GM19099 (cell line): Measurements from ENCODE around the gene LRP5.

Experiments
- POLR2A ChIP-seq: IDR thresholded peaks from 3 replicates; pipeline ENCODE4 v1.6.1; 2011; ENCODE audit warnings: low read depth; ENCODE audit not compliant: insufficient read length; ENCODE audit errors: extremely low read depth

The LRP5 gene

DNA sequence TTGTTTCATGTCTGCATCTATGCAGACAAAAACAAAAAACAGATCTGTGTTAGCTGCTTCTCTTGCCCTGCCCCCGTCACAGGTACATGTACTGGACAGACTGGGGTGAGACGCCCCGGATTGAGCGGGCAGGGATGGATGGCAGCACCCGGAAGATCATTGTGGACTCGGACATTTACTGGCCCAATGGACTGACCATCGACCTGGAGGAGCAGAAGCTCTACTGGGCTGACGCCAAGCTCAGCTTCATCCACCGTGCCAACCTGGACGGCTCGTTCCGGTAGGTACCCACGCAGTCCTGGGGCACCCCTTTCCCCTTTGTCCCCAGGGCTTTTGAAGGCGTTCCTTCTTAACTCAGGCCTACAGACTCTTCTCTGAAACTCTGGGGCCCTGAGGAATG lies 45.2 kb downstream of the LRP5 start:
- no peak for TF ChIP-seq POLR2A

DNA sequence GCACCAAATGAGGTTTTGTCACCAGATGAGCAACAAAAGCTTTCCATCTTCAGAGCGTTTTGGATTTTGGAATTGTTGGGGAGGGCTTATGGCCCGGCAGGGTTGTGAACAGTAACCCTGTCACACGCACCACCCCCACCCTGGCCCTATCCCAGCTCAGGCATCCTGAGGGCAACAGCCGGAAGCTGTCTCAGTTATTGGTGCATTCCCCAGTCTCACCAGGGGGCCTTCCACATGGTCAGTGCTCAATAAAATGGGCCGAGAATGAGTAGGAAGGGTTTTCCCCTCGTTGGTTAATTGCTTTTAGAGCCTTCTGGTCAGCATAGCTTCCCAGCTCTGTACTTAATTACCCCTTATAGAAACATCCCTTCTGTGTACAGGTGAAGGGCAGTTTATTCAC lies 46.0 kb downstream of the LRP5 start:
- TF ChIP-seq POLR2A, result no peak

DNA sequence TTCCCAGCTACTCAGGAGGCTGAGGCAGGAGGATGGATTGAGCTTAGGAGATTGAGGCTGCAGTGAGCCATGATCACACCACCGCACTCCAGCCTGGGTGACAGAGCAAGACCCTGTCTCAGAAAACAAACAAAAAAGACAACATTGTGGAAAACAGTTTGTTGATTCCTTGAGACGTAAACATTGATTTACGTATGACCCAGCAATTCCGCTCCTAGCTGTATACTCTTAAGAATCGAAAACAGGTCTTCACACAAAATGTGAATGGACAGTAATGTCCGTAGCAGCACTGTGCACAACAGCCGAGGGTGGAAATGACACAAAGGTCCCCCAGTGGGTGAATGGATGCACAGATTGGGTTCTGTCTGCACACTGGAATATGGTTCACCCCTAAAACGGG lies 49.3 kb downstream of the LRP5 start:
- TF ChIP-seq POLR2A, result no peak

DNA sequence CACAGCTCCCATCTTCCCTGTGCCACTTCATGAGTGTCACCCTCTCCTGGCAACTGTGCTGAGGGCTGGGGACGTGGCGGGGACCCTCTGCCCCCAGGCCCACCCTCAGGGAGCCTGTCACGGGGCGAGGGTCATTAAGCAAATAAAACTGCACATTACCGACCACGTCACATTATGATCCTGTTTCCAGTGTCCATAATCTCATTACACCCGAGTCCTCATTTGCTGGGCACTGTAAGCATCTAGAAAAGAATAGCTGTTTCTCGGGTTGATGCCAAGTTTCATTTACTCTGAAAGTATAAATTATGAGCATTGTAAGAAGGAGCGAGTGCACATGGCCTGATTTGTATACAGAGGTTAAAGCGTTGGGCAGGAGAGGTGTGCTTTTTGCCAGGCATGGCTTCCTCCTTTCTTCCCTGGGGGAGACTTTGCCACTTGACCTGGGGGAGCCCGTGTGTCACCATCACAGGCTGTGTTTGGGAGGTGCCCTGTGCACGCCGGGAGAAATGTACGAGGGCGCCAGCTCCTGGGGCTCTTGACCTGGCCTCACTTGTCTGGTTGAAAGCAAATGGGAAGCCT lies 50.5 kb downstream of the LRP5 start:
- no peak for TF ChIP-seq POLR2A

DNA sequence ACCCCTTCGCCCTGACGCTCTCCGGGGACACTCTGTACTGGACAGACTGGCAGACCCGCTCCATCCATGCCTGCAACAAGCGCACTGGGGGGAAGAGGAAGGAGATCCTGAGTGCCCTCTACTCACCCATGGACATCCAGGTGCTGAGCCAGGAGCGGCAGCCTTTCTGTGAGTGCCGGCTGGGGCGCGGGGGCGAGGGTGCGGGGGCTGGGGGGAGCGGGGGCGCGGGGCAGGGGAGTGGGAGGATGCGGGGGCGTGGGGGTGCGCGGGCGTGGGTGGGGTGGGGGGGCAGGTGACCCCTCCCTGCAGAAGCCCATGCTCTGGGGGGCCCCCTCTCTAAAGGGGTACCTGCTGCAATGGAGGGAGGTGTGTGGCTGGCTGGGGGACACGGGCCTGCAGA lies 51.4 kb downstream of the LRP5 start:
- no peak for TF ChIP-seq POLR2A

DNA sequence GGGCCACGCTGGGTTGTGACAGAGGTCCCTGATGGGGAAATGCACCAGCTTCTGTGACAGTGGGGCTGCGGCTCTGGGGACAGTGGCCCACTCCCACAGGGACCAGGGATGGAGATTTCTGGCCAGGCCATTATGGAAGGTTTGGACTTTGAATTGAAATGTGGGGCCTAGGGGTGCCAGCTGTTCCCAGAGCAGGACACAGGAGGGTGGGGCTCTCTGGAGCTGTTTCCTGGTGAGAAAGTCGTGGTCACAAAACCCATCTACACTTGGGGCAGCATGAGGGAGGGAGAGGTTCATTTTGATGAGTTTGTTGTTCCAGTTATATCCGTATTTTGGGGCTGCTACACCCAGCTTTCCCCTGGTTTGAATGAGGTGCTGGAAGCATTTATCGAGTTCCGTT lies 52.2 kb downstream of the LRP5 start:
- TF ChIP-seq POLR2A, result no peak

DNA sequence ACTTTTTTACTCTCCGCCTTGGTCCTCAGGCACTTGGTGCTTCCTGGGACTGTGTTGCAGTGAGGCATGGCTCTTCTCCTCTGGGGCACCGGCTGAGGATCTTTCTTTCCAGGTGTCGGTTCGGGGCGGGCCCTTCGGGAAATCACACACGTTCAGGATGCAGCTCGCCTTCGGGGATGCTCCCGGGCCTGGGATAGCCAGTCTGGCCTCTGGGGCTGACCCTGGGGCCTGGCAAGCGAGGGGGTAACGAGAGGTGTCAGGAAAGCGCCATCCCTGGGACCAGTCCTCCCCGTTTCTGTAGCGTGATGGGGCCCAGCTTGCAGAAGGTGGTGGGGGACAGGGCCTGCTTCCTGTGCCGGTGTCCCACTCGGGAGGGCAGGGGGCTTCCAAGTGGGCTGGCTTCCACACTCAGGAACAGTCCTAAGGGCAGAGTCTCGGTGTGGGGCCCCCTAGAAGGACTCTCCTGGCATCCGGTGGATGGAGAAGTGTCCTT lies 53.6 kb downstream of the LRP5 start:
- no peak for TF ChIP-seq POLR2A

DNA sequence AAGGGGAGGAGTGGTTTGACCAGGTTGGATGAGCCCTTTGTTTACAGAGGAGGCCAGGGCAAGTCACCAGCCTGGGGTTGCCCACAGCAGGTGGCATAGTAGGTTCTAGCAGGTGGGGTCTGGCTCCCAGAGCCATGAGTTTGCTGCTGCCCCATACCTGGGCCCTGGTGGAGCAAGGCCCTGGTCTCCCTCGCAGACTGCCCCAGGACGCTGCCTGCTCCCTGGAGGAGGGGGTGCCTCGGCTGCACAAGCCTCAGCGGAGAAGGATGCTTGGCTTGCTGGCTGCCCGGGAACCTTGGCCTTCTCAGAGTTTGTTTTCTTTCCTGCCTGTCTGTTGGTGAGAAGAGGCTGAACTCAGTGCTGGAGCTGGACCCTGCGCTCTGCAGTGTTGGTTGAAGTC lies 54.9 kb downstream of the LRP5 start:
- TF ChIP-seq POLR2A, result no peak

DNA sequence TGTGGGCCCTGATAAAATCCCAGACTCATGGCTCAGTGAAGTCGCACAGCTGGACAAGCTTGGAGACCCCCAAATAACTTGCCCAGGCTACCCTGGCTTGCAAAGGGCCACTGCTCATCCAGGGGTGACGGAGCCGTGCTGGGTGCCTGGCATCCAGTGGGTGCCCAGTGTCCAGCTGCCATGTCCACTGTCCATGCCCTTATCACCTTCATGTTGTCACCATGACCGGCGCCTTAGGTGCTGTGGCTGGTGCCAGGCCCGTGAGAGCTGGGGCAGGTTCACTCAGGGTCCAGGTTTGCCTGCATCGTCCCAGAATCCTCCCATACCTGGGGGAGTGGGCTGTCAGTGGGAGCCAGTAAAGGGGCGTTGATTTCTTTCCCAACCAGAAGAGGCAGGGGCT lies 57.4 kb downstream of the LRP5 start:
- no peak for TF ChIP-seq POLR2A

DNA sequence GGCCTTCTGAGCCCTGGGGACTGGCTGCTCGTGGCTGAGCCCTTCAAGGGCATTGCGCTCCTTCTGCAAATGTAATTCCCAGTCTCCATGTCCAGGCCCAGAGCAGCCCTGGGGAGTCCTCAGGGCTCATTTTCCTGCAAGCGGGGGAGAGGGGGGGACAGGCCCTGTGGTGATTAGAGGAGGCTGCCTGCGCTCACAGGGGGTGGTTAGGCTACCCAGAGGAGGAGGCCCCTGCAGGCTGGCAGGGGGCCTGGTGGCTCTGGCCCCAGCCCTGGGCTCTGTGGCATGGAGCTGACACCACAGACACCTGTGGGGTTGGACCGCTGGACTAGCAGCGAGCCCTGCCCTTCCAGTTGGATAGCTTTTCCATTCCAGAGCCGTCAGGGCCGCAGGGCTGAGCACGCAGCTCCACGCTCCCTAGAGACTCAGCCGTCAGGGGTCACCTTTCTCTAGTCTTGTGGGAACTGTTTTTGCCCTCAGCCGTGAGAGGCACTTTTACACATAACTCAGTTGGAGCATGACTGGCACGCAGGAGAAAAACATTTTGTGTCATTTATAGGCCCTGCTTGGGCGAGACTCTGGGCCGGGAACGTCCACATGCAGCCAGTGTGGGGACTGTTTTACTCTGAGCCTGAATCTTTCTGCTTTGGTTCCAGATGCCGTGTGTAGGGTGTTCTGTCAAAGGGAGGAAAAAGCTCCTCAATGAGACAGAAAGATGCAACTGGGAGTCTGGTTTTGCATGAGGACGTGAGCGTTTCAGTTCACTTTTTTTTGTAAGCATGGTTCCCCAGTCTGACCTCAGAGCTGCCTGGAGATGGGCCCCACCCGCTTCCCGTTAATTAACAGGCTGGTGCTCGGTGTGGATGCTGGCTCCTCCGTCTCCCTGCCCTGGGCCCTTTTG lies 58.1 kb downstream of the LRP5 start:
- peak; percentile 44 for TF ChIP-seq POLR2A

DNA sequence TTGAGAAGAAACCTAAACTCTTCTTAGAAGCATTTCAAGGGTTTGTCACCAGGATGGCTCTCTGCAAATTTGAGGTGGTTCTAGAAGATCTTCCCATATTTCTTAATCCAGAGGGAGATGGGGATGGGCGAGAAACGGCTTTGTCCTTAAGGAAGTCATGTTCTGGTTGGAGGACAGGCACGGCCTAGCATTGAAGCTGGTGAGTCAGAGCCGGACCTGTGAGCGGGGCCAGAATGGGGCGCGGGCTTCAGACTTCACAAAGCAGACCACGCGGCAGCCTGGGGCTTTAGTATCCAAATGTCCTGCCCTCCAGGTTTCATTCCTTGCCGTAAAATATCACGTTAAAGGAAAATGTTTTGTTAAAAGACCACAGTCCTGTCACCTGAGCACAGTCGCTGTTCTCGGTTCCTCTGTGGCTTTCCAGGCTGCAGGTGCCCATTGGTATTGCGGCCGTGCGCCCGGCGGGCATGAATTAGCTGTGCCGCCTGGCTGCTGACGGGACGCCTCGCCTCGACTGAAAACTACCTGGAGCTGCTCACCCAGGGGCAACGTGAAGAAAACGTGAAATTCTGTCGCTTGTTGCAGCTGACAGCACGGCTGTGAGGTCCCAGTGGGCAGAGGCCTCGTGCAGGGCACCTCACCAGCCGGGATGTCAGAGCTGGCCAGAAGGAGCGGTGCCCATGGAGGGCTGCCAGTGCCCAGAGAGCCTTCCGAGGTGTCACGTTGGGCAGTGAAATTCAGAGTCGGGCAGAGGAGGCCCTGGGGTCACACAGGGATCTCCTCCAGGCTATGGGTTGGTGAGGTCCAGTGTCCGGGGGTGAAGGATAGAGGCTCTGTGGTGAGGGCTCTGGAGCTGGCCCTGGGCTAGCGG lies 59.0 kb downstream of the LRP5 start:
- no peak for TF ChIP-seq POLR2A

DNA sequence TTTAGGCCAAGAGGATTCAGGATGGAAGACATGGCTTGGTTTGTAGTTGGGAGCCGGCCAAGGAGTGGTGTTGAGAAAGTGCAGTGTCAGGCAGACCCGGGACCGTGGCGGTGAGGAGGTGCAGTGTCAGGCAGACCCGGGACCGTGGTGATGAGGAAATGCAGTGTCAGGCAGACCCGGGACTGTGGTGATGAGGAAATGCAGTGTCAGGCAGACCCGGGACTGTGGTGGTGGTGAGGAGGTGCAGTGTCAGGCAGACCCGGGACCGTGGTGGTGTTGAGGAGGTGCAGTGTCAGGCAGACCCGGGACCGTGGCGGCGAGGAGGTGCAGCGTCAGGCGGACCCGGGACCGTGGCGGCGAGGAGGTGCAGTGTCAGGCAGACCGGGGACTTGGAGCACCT lies 59.7 kb downstream of the LRP5 start:
- no peak for TF ChIP-seq POLR2A

DNA sequence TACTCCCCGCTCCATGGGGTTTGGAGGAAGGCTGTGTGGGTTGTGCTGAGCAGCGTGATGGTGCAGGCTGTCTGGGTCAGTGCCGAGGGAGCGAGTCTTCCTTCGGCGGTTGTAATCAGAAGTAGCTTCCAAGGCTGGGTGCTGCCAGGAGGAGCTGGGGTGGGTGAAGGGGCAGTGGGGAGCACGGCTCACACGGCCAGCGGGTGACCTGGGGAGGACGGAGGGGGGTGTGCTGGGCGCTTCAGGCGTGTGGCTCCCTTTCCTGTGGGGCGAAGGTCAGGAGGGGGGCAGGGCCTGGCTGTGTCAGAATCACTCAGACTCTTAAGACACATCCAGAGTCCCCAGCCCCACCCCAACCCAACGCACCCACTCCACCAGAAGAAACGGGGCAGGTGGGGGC lies 60.2 kb downstream of the LRP5 start:
- TF ChIP-seq POLR2A, result no peak

DNA sequence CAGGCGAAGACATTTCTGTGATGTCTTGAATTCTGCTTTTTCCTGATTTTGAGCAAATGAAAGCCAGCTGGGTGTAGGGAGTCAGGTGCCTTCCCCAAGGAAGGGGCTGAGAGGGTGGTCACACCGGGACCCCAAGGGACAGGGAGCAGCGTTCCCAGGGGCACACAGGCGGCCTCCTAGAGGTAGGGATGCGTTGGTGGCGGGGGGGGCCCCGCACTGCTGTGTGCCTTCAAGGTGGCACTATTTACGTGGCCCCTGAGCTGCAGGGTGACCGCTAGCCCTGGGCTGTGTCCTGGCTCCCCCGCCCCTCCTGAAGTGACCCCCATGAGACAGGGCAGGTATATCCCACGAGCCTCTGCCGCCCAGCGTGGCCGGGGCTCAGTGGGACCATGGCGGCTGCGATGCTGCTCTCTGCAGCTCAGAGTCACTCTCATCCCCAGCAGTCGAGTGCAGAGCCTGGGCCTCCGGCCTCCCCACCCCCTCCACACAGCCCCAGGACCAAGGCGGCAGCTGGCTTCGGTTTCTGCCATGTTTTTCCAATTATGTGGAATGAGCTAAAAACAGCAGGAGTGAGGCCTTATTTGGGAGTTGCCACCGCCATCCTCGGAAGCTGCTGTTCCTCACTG lies 60.9 kb downstream of the LRP5 start:
- TF ChIP-seq POLR2A, result no peak
